GM18511 (cell line): ENCODE results near the gene AGAP9.
"Not testable (repeated sequence)": the region's sequence is repeated elsewhere in the genome, so short reads cannot be mapped to it uniquely, and the experiment has no call there.

Experiments used
- ATAC-seq: cut with Tn5 transposase; IDR thresholded peaks from one replicate; pipeline ENCODE4 v1.9.1; 2021; ENCODE audit warnings: mild to moderate bottlenecking, moderate library complexity; ENCODE audit not compliant: unreplicated experiment

The AGAP9 gene

DNA sequence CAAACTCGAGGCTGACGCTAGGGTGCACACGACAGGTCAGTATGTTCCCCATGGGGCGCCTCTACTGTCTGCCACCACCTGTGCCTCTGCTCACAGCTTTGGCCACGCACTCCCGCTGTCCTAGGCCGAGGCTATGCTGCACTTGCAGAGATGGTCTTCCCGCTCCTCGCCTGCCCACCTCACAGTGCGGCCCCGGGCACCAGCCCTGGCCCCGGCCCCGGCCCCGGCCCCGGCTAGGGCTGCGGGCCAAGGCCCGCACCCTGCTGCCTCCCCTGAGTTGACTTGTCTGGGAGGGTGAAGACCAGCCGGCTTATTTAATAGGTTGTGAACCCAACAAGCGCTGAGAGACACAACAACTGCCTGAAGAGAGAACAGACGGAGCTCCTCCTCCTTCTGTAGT, at the start of gene AGAP9:
TSS of gene AGAP9 (minus strand) at position 164 of the 400 bp plus-strand sequence. CDS start at position 52, 112 bp downstream.
- ATAC-seq, result not testable (repeated sequence)

DNA sequence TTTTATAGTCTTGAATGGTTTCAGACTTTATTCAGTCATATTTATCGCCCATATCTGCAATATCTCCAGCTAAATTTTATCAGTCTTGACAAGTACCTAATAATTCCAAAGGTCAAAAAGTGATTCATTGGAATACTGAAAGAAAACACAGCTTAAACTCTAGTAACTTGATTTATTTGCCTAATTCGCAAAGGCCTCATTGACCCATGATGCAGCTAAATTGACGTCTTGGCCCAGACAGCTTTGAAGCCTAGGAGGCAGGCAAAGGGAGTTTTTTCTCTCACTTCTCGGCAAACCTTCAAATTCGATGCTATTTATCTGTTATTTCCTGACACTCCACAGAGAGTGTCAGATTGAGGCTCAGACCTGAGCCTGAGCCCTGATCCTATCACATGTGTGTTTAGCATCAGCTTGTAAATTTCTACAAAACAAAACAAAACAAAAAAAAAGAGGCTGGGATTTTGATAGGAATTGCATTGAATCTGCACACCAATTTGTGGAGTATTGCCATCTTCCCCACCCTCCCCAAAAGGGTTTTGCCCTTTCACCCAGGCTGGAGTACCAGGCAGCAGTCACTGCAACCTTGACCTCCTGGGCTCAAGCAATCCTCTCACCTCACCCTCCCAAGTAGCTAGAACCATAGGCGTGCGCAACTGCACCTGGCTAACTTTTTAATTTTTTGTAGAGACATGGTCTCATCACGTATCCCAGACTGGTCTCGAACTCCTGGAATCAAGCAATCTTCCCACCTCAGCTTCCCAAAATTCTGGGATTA, 47.9 kb upstream of the AGAP9 start:
- not testable (repeated sequence) for ATAC-seq

DNA sequence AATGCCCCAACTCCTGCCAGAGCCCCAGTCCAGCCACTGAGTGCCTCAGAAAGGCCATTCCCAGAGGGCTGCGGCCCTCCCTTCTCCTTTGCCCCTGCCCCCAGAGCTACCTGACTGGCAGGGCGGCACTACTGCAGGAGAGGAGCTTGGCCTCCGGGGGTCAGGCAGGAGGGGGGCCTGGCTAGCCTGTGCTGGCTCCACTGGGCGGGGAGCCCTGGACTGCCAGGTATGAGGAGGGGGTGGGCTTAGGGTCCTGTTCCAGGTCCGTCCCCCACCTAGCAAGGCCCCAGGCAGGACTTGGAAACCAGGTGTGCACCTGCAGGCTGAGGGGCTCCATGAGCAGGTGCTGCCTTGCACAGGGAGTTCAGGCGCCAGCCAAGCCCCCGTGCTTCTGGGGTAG, 43.3 kb upstream of the AGAP9 start:
- ATAC-seq, result not testable (repeated sequence)

DNA sequence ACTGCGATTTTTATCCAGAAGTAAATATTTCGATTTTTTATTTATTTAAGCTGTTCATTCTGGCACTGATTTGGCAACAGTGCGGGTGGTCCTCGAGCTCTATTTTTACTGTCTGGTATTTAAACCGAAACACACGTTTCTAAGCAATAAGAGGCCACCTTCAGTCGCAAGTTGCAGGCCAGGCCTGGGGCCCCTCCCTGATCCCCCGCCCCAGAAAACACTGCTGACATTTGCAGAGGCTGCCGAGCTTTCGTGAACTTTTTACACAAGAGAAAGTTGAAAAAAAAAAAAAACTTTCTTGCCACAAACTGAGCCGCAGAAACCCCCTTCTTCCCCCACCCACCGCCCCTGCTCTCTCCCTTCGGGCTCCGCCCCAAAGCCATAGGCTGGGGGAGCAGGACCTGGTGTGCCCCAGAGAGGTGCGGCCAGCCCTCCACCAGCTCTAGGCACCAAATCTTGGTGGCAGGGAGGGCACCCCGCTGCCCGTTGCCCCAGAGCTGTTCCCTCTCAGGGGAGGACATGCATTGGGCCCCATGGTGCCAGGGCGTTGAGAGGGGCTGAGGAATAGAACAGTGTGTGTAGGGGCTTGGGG, 42.8 kb upstream of the AGAP9 start:
- not testable (repeated sequence) for ATAC-seq

DNA sequence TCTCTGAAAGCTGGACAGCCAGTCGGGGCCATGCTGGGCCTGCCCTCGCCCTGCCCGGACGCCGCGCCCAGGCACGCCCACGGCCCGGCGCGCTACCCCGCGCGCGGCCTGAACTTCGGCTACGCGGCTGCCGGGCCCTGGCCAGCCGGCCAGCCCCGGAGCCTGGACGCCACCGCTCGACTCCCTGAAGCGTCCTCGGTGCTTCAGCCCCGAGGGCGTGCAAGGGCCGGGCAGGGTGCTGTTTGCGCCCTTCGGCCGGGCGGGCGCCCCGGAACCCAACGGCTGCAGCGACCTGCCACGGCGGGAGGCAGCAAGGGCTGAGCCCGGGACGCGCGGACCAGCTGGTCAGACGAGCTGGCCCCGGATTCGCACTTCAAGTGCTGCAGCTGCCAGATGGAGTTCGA, 42.1 kb upstream of the AGAP9 start:
- not testable (repeated sequence) for ATAC-seq

DNA sequence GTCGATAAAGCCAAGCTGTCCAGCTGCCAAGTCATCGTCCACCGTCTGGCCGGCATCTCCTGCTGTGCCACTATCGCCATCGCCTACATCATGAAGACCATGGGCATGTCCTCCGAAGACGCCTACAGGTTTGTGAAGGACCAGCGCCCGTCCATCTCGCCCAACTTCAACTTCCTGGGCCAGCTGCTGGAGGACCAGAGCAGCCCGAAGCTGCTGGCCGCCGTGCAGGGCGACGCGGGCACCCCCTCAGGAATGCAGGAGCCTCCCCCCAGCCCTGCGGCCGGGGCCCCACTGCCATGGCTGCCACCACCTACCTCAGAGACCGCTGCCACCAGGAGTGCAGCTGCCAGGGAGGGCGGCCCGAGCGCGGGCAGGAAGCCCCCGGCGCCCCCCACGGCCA, 41.5 kb upstream of the AGAP9 start:
- not testable (repeated sequence) for ATAC-seq

DNA sequence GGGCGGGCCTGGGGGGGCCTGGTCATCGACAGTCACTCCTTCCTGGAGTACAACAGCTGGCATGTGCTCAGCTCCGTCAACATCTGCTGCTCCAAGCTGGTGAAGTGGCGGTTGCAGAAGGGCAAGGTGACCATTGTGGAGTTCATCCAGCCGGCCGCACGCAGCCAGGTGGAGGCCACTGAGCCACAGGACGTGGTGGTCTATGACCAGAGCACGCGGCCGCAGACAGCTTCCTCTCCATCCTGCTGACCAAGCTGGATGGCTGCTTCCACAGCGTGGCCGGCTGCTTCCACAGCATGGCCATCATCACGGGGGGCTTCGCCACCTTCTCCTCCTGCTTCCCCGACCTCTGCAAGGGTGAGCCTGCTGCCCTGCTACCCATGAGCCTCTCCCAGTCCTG, 40.9 kb upstream of the AGAP9 start:
- not testable (repeated sequence) for ATAC-seq

DNA sequence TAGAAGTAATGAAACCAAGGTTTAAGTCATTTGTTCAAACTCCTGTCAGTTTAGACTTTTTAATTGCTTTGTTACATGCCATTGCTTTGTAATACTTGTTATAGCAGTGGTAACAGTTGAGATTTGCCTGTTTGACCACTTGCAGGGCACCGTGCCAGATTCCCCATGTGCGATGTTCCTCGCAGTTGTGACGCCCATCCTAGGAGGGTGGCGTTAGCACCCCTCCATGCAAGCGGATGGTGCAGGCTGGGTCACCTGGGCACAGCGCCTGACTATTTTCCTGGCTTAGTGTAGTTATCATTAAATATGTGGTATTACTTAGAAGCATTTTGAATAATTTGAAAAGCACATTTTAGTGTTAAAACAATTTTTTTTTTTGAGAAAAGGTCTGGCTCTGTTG, 37.0 kb upstream of the AGAP9 start:
- not testable (repeated sequence) for ATAC-seq

DNA sequence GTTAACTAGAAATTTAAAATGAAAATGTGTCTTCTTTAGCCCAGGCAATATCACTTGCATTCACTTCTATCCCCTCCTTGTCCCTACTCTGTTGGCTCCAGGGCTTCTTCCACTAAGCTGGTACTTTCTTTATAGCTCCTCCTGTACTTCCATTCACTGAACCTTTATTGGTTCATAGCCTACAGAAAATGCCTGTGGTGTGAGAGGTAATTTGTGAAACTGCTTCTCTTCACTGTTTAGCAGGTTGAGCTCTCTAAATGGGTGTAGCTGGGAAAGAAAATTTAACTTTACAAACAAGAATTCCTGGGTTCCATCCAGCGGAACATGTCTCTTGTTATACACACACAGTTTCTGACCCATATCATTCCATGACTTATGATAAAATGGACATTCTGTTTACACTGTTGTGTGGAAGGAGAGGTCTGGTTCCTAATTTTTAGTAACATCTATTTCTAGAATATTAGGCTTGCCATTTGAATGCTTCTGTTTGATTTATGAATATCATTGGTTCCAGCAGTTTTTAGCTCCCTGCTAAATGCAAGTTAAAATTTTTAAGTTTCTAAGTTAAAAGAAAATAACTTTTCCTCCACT, 36.4 kb upstream of the AGAP9 start:
- not testable (repeated sequence) for ATAC-seq

DNA sequence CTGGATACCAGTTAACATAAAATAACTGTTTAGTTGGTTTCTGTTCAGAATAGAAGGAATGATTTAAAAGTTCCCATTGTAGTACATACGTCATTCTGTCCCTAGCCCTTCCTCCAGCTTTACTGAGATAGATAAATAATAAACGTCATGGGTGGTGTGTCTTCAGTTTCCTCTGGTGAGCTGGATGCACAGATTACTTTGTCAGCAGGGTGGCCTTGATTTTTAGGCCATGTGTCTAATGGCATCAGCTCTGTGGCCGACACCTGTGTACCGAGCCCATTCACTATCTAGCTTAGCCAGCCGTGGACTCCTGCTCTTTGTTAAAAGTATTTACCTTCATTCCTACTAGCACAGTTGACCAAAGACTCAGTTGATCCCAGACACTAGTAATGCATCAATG, 34.7 kb upstream of the AGAP9 start:
- ATAC-seq, result not testable (repeated sequence)

DNA sequence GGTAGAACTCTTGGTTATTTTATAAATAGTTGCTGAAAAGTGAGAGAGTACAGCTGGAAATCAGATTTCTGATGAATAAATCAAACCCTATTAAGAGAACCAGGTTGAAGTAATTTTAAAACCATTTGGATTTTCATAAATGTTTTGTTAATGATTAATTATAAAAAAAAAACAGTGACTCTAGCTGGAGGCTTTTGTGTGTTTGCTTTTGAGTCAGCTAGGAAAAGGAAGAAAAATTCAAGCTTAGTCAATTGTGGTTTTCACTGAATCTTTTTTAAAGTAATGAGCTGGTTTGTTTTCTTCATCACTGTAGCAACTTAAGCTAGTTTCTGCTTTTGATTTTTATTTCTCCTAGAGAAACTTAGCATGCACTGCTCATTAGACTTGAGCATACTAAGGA, 34.2 kb upstream of the AGAP9 start:
- peak; percentile 44 for ATAC-seq

DNA sequence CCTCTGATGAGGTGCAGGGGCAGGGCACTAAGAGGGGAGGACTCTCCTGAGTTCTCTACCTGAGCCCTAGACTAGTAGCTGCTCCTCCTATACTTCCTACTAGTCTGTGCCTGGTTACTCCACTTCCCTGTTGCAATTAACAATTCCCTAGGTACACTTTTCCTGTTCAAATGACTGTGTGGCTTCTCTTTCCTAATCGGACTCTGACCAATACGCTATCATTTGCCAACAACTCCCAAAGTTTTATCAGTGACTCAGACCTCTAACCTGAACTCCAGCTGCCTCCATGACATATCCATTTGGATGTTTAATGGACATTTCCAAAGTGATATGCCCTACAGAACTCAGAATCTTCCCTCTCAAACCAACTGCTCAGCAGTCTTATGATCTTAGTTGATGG, 31.9 kb upstream of the AGAP9 start:
- not testable (repeated sequence) for ATAC-seq

DNA sequence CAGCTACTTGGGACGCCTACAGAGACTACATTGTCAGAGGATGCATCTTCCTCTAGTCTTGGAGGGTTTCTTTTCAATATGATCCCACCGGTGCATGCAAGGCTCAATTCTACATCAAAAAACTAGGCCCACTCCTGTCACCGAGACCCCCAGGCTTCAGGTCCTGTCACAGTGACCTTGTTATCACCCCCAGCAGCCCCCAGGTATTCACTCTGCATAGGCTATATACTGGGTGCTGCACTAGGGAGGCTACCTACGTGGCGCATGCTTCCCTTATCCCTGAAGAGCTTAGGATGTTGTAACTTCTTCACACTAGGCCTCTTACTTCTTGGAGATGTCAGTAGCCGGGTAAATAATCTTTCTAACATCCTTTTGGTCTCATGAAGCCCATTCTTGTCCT, 31.1 kb upstream of the AGAP9 start:
- ATAC-seq, result not testable (repeated sequence)

DNA sequence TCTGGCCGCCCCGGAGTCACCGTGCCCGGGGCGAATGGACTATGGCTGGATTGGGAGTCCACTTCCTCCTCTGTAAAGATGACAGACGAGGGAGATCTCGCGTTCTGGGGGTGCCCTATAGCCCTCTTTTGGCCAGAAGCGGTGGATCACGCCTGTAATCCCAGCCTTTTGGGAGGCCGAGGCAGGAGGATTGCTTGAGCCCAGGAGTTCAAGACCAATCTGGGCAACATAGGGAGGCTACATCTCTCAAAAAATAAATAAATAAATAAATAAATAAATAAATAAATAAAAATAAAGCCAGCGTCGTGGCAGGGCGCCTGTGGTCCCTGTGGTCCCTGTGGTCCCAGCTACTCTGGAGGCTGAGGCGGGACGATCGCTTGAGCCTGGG, 30.4 kb upstream of the AGAP9 start:
- ATAC-seq, result not testable (repeated sequence)

DNA sequence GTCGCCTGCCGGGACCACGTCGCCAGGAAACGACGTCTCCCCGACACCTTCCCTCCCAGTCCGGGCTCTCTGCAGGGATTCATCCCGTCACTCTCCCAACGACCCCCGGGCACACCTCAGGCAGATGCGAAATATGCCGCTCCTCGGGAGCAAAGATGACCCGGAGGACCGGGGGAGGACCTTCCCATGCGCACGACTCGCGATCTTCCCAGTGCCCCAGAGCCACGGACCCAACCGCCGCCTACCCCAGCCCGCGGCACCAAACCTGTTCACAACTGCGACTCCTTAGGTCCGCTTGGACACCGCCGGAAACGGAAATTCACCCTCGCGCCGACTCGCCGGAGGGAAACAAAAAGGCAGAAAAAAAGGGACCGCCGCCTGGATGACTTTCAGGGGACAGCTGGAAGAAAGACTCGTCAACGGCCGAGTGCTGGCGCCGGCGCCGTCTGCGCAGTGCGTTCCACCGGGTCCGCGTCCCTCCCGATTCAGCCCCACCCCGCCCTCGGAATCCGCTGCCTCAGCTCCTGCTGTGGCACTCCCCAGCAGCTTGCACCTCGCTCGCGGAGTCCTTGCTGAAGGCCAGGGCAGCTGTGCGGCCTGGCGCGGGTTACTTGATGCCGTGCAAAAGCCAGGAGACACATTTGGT, 29.9 kb upstream of the AGAP9 start:
- ATAC-seq, result peak; percentile 95

DNA sequence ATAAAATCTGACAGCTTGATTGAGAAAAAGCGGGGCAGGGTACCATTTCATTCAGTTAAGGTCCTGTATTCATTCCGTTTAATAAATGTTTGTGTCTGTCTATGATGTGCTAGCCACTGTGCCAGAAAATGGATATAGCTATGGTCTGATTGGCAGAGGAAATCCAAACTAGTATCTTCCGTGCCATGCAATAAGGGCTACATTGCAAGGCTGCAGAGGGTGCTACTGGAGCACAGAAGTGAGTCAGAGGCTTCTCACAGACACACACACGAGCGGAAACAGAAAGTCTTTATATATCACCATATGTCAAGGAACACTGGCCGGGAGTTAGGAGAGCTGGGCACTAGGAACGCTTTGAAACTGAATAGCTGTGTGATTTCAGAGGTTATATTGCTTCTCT, 29.3 kb upstream of the AGAP9 start:
- ATAC-seq, result peak; percentile 64

DNA sequence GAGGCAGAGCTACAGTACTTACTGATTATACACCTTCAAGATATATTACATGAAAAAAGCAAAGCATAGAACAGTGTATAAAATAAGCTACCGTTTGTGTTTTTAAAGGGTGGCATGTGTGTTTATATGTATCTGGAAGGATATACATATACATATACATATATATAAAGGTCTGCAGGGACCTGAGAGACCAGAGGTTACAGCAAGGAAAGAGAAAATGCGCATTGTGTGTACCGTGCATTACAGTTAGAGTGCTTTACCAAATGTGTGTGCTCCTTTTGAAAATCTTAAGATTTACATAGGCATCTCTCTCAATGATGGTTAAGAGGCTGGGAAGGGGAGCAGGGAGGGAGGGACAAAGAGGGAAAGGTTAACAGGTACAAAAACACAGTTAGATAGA, 23.8 kb upstream of the AGAP9 start:
- ATAC-seq, result not testable (repeated sequence)

DNA sequence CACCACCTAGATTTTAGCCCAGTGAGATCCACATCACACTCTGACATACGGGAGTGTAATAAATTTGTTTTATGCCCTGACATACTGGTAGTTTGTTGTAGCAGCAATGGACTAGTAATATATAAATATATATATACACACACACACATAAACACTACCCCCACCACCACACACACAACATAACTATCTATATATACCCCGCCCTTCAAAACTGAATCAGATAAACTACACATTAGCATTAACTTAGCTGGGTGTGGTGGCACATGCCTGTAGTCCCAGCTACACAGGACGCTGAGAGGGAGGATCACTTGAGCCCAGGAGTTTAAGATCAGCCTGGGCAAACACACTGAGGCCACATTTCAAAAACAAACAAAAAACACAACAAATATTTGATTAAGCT, 13.0 kb upstream of the AGAP9 start:
- ATAC-seq, result not testable (repeated sequence)

DNA sequence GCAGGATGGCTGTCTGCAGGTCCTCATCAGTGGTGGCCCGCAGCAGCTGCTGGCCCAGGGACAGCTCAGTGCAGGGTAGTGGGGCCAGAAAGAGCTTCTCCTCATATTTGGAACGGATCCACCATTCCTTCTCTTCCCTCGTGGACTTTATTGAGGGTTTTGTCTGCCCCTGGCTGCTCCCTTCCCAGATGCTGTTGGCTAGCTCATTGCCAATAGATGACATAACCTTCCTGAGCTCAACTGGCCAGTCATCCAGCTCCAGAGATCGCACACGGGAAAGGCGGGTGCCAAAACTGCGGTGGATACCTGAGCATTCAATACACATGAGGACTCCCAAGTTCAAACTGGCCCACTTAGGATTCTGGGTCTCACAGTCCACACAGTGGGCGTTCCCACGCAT, 21.1 kb downstream of the AGAP9 start:
- not testable (repeated sequence) for ATAC-seq

DNA sequence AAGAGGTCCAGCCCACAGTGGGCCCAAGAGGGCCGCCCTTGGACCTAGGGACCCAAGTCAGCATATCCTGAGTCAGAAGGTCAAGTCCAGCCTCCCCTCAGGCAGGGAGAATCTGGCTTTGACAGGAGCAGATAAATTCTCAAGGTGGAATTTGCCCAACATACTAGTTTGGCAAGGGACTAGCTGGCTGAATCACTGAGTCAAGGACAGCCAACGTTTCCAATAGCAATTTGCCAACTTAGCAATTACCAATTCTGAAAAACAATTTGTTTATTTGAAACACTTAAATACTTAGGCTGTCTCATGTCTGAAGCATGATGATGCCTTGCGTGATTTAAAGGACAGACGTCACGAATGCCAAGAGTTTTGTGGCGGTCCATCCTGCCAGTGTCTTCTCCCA, 29.2 kb downstream of the AGAP9 start:
- ATAC-seq, result not testable (repeated sequence)

DNA sequence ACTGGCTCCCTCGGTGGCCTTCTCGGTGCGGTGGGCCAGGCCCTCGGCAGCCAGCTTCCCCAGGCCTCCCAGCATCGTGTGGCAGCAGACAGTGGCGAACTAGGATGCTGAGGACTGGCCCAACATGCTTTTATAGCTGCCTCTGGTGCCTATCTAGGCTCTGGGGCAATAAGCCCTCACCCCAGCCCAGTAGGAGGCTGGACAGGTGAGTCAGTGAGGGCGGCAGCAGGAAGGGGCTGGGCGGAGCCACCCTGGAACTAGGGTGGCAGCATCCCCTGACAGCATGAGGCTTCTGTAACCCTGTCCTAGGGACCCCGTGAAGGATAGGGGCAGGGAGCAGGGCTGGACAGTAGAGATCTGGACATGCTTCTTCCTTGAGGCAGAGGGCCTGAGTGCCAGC, 31.8 kb downstream of the AGAP9 start, which contains the start of gene FAM25G:
TSS of gene FAM25G (minus strand) at position 101 of the 400 bp plus-strand sequence. CDS start at position 75, 26 bp downstream.
- ATAC-seq, result not testable (repeated sequence)
